ENCODE measurements around the gene TRPV3.
A peak's percentile ranks its signal among the peaks of the same experiment; 100 is the strongest.

TRPV3 gene

GRCh38 chr17:3535253-3535995 lies 22.2 kb downstream of the TRPV3 start:
- H3K4me3 ChIP-seq (ENCODE audit: low read depth, low read length): no peak overlapping the region

GRCh38 chr17:3534881-3535252 lies 22.7 kb downstream of the TRPV3 start:
- H3K4me3 ChIP-seq (ENCODE audit: low read depth, low read length): no peak overlapping the region
- TF ChIP-seq, protein P1, sequence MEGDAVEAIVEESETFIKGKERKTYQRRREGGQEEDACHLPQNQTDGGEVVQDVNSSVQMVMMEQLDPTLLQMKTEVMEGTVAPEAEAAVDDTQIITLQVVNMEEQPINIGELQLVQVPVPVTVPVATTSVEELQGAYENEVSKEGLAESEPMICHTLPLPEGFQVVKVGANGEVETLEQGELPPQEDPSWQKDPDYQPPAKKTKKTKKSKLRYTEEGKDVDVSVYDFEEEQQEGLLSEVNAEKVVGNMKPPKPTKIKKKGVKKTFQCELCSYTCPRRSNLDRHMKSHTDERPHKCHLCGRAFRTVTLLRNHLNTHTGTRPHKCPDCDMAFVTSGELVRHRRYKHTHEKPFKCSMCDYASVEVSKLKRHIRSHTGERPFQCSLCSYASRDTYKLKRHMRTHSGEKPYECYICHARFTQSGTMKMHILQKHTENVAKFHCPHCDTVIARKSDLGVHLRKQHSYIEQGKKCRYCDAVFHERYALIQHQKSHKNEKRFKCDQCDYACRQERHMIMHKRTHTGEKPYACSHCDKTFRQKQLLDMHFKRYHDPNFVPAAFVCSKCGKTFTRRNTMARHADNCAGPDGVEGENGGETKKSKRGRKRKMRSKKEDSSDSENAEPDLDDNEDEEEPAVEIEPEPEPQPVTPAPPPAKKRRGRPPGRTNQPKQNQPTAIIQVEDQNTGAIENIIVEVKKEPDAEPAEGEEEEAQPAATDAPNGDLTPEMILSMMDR (IDR thresholded peaks at IDR 0.05; ENCODE audit: borderline replicate concordance, insufficient read depth, low read depth, low read length): no peak

More at GRCh38 chr17:3535253-3535995, 22.2 kb downstream of the TRPV3 start:
- TF ChIP-seq, protein P1 (IDR thresholded peaks at IDR 0.05; ENCODE audit: borderline replicate concordance, insufficient read depth, low read depth, low read length): peak; percentile 62; the same call in 1 of the 2 replicates

DNA sequence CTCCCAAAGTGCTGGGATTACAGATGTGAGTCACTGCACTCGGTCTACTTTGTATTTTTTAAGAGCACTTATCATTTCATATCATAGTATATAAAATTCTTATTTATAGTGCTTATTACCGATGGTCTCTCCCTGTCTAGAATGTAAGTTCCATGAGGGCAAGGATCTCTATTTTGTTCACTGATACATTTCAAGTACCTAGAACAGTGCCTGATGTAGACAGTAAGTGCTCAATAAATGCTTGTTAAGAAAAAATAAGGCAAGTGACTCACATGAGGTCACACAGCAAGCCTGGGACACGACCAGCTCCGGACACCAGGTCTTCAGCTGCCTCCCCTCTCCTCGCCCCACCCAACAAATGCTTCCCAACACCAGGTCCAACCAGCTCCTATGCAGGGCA lies 23.9 kb downstream of the TRPV3 start:
- H3K4me3 ChIP-seq (ENCODE audit: low read depth, low read length): no peak overlapping the region
- TF ChIP-seq, protein P1 (IDR thresholded peaks at IDR 0.05; ENCODE audit: borderline replicate concordance, insufficient read depth, low read depth, low read length): no peak

- TF ChIP-seq, protein P1 (IDR thresholded peaks at IDR 0.05; ENCODE audit: borderline replicate concordance, insufficient read depth, low read depth, low read length): no peak
- H3K4me3 ChIP-seq (ENCODE audit: low read depth, low read length): no peak overlapping the region
These were observed 24.8 kb downstream of the TRPV3 start for GRCh38 chr17:3532859-3533142.

DNA sequence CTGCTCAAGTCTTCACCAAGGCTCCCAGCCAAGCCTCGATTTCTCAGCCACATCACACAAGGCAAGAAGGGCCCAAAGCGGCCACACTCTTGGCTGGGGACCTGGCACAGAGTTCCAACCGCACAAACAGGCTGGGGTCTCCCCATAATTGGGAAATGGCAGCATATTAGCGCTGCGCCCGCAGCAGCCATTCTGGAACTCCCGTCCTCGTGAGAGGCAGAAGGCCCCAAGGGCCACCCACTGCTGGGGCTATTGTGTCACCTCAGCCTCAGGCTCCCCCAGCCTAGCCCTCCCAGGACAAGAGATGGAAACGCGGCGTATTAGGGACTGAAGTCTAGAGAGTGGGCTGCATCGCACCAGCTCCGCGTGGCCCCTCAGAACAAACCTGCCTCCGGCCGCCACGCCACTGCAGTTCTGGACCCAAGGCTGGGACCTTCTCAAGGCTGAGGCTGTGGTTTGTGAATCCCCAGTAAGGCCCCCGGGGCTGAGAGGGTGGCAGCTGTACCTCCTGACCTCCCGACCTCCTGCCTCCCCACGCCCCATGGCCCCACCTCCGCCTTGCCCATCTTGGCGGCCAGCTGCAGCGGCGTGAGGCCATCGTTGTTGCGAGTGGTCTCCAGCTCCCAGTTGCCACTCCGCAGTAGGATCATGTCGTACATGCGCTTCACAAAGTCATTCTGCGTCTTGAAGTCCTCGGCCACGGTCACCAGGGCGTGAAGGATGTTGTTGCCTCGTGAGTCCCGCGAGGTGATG lies 25.3 kb downstream of the TRPV3 start:
- TF ChIP-seq, protein P1 (IDR thresholded peaks at IDR 0.05; ENCODE audit: borderline replicate concordance, insufficient read depth, low read depth, low read length): no peak

DNA sequence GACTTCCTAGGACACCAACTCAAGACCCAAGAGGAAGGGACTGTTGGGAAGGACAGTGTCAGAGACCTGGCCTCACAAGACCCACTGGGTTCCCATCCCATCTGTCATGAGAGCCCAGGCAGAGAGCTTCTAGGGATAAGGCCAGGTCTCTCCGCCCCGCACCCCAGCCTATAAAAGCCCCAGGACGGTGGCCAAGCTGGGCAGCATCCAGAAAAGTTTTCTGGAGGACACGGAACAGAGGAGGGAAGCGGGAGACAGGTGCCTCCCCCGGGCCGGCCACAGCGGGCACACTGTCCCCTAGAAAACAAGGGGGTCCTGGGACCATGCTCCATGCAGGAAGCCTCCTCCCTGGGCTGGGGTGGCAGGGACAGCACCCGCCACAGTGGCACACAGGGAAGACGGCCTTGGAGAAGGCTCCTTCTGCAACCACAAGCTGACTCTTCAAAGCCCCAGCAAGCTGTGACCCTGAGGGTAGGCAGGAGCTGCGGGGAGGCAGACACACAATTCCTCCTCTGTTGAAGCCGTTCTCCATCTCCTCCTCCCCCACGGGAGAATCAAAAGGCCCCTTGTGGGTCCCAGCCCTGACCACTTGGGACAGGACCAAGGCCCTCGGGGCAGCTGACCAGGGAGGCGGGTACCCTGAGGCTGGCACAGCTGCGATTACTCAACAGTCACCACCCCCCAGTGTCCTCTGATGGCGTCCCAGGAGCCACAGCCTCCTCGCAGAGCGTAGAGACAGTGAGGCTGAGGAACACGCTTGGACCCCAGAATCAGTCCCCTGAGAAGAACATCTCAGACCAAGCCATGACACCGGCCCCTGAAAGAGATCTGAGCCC lies 26.1 kb downstream of the TRPV3 start:
- TF ChIP-seq, protein P1 (IDR thresholded peaks at IDR 0.05; ENCODE audit: borderline replicate concordance, insufficient read depth, low read depth, low read length): no peak
- H3K4me3 ChIP-seq (ENCODE audit: low read depth, low read length): no peak overlapping the region

More for the DNA sequence above, 25.3 kb downstream of the TRPV3 start:
- H3K4me3 ChIP-seq (ENCODE audit: low read depth, low read length): no peak overlapping the region

Measured in GM12875 (cell line).